ENCODE data around the gene SULT2A1.

GRCh38 chr19:47853003-47853402, 33.1 kb downstream of the SULT2A1 start:
- TF ChIP-seq CTCF (IDR thresholded peaks at IDR 0.05 in 8 of 11, conservative IDR thresholded peaks at IDR 0.05 in 3 of 11) (no peak), POLR2AphosphoS5 (IDR thresholded peaks at IDR 0.05) (no peak), POLR2A (IDR thresholded peaks at IDR 0.05) (no peak)

Data from spleen (tissue), 7 donors.